T1000 (cell line): ENCODE results near the gene PYGB.

ENCODE experiments used
- DNase-seq: peaks from one replicate; lab custom pipeline; 2025; ENCODE audit warnings: mixed read lengths; lab: John Stamatoyannopoulos, UW

Gene PYGB

DNA sequence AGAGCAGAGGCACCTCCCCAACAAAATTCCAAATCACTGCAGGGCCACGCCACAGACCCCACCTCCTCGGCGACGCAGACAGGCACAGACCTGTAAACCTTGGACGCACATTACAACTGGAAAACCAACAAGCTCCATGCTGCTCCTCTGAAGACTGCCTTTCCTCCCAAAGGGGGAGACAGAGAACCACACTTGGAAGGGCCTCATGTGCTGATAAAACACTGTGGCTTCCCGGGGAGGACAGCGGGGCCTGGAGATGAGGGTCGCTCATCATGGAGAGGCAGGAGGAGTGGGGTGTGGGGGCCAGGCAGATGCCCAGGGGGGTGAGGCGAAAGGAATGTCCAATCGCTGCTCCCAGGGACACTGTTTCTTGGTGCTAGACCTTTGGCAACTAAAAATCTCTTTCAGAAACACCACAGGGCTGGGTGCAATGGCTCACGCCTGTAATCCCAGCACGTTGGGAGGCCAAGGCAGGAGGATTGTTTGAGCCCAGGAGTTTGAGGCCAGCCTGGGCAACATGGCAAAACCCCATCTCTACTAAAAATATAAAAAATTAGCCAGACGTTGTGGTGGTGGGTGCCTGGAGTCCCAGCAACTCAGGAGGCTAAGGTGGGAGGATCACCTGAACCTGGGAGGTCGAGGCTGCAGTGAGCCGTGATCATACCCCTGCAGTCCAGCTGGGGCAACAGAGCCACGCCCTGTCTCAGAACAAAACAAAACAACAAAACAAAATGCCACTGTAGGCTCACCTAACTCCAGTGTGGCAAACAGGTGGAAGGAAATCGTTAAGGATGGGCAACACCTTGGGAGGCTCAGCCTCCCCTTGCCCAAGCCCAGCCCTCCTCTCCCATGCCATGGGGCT, 88.9 kb downstream of the PYGB start:
- DNase-seq: no peak

DNA sequence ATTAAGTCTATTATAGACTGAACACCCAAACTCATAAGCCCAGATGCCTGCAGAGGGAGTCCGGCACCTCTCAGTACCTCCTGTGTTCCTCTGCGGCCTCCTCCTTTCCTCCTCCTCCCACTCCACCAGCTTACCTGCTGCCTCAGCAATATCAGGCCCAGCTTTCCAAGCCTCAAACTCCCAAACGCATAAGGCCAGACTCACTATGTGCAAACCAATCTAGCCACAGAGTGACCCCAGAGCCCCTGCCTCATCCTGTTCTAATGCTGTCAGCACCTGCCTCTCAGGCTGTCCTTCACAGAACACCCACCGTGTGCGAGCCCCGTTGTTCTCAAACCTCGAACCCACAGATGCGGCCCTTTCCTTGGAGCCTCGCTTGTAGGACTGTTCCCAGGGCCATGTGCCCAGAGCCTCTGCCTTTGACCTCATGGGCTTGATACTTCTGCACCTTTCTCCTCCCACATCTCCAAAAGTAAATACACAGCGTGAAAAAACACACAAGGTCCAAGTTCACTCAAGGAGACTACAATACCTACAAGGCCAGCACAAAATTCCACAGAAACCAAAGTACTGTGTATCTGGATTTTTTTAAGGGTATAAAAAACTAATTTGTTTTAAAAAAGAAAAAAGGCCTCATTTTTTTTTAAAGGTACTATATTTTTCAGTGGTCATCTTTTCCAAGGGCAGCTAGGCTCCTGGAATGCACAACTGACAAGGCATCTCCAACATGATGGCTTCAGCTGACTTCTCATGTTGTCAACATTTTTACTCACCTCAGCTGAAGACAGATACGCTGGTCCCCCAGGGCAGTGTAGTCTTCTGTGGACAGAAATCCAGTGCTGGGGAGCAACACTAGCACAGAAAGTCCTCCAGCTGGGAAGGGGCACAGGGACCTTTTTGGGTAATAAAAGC, 90.5 kb downstream of the PYGB start:
- DNase-seq: no peak

DNA sequence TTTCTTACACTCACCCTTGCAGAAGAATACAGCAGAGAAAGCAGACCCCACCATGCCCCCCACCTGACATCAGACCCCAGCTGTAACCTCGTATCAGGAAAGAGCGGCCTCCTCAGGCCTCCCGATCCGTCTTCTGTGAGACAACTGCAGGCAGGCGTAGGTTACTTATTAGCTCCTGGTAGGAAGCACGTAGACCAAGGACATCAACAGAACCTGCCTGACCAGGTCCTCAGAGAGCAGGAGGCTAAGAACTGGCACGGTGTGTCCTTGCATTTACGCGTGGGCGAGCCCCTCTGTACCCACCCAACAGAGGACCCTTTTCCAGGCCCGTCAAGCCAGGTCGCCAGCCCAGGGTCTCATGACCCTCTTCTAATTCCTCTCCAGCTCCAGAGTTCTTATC, 91.7 kb downstream of the PYGB start:
- no peak for DNase-seq

DNA sequence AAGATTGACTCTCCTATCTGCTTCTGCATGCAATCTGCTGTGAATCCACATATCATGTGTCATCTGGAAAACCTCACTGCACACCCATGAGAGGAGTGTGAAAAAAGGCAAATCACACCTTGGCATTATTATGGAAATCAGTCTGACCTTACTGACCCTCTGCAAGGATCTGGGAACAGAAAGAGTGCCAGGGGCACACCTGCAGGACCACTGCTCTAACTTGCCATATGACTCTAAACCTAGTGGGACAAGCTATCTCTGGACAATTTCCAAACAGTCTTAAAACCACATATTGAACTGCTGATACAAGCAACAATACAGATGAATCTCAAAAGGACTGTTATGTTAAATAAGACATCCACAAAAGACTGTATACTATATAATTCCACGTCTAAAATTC, 92.5 kb downstream of the PYGB start:
- no peak for DNase-seq

DNA sequence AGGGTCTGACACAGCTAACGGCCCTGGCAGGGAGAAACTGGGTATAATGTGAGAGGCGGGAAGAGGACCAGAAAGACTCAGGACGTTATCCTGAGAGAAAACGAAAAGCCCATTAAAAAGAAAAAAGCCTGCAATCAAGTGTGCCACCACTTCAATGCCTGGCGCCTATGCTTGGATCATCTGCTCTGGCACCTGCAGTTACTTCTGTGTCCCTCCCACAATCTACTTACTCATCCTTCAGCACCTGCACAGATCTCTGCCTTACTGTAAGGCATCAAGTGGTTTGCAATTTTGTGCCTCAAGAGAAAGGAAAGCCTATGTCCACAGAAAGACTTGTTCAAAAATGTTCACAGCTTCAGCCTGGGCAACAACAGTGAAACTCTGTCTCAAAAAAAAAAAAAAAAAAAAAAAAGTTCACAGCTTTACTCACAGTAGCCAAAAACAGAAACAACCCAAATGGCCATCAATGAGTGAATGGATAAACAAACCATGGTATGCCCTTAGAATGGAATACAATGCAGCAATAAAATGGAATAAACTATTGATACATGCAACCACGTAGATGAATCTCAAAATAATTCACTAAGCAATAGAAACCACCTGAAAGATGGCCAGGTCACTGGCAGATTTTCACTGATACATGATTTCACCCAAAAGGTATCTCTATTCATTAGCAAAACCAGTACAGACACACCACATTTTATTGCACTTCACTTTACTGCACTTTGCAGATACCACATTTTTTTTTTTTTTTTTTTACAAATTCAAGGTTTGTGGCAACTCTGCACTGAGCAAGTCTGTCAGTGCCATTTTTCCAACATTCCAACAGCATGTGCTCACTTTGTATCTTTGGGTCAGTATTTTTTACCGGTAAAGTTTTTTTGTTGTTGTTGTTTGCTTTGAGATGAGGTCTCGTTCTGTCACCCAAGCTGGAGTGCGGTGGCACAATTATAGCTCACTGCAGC, 94.1 kb downstream of the PYGB start:
- DNase-seq: no peak

DNA sequence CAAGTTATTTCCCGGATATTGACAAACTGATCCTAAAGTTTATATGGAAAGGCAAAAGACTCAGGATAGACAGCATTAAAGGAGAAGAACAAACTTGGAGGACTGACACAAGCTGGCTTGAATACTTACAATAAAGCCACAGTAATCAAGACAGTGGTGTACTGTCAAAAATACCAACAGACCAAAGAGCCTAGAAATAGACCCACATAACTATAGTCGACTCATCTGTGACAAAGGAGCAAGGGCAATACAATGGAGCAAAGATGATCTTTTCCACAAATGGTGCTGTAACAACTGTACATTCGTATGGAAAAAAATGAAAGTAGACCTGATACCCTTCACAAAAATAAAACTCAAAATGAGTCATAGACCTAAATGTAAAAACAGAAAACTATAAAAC, 96.7 kb downstream of the PYGB start:
- no peak for DNase-seq

DNA sequence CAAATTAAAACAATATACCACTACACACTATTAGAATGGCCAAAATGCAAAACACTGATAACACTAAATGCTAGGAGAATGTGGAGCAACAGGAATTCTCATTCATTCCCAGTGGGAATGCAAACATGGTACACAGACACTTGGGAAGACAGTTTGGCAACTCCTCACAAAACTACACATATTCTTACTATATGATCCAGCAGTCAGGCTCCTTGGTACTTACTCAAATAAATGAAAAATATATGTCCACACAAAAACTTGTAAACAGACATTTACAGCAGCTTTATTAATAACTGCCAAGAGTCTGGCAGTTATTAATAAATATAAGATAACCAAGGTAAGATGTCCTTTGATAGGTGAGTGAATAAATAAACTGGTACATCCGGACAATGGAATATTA, 97.8 kb downstream of the PYGB start:
- DNase-seq: no peak

DNA sequence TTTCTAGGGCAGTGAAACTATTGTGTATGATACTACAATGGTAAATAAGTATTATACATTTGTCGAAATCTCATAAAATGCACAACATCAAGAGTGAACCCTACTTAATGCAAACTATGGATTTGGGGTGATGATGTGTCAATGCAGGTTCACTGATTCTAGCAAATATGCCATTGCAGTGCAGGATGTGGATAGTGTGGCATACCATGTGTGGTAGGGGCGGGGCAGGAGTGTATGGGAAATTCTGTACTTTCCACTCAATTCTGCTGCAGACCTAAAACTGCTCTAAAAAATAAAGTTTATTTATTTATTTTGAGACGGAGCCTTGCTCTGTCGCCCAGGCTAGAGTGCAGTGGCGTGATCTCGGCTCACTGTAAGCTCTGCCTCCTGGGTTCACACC, 98.5 kb downstream of the PYGB start:
- no peak for DNase-seq
